Caco-2 (cell line): ENCODE data around the gene TMC7. TPM values are rescaled to one million over a fixed set of nuclear protein-coding genes. Genes with fewer than 3 reads are reported as not detected.

Experiments used
- BruUV-seq: library from RNA; stranded (reverse); fragments of 400-500 nt; replicated peaks from 2 replicates; lab custom pipeline; 2021; lab: Mats Ljungman, UMichigan
- CTCF ChIA-PET: fragments of 300-600 bp; sonication (Branson Sonifier 250); formaldehyde crosslinking; loops from one replicate; lab custom pipeline; 2022; ENCODE audit warnings: antibody characterized with exemption; lab: Charles Lee
- POLR2A ChIA-PET: fragments of 300-600 bp; sonication (Branson Sonifier 250); formaldehyde crosslinking; loops from one replicate; lab custom pipeline; 2022; ENCODE audit warnings: antibody characterized with exemption; lab: Charles Lee
- DNase-seq, 2 experiments: peaks; one replicate each; pipeline versions ENCODE4 v3.0.0 to v3.0.0-alpha.2; 2020 to 2022
- H3K27me3 ChIP-seq: replicated peaks from 2 replicates; pipeline ENCODE4 v1.6.0; 2011; ENCODE audit warnings: low read length; ENCODE audit not compliant: control insufficient read depth, insufficient read depth
- H3K36me3 ChIP-seq: 2 replicates; pipeline ENCODE4 v1.5.1; 2011; ENCODE audit warnings: low read length; ENCODE audit not compliant: control insufficient read depth, insufficient read depth
- H3K4me1 ChIP-seq: fragments of 250-450 bp; sonication (Bioruptor Pico); 2 replicates; pipeline ENCODE4 v1.5.1; 2020; ENCODE audit warnings: mild to moderate bottlenecking
- H3K4me3 ChIP-seq: 2 replicates; pipeline ENCODE4 v1.5.1; 2011; ENCODE audit warnings: low read depth, mild to moderate bottlenecking, control low read depth, low read length
- H3K9me3 ChIP-seq: fragments of 250-450 bp; sonication (Bioruptor Pico); 2 replicates; pipeline ENCODE4 v1.5.1; 2020; ENCODE audit warnings: mild to moderate bottlenecking, moderate library complexity
- H3K27ac Mint-ChIP-seq: one replicate; pipeline ENCODE4 v1.8.0; 2022; ENCODE audit warnings: mixed read lengths; ENCODE audit not compliant: unreplicated experiment
- H3K27me3 Mint-ChIP-seq: one replicate; pipeline ENCODE4 v1.8.0; 2022; ENCODE audit warnings: mixed read lengths; ENCODE audit not compliant: insufficient read depth, unreplicated experiment
- H3K36me3 Mint-ChIP-seq: one replicate; pipeline ENCODE4 v1.8.0; 2022; ENCODE audit warnings: mild to moderate bottlenecking, mixed read lengths; ENCODE audit not compliant: insufficient read depth, unreplicated experiment
- H3K4me1 Mint-ChIP-seq: one replicate; pipeline ENCODE4 v1.8.0; 2022; ENCODE audit warnings: low read depth, mixed read lengths; ENCODE audit not compliant: unreplicated experiment
- H3K4me3 Mint-ChIP-seq: one replicate; pipeline ENCODE4 v1.8.0; 2022; ENCODE audit warnings: mild to moderate bottlenecking, moderate library complexity, mixed read lengths; ENCODE audit not compliant: unreplicated experiment
- H3K9me3 Mint-ChIP-seq: one replicate; pipeline ENCODE4 v1.8.0; 2022; ENCODE audit warnings: mixed read lengths; ENCODE audit not compliant: unreplicated experiment
- intact Hi-C: fragments of 100-400 bp; cut with micrococcal nuclease; formaldehyde crosslinking; loops from one replicate; pipeline ENCODE4 v1.10.0; 2022; ENCODE audit not compliant: unreplicated experiment
- total RNA-seq: library from RNA; stranded (reverse); gene quantifications from 2 replicates; pipeline ENCODE4 v1.2.3, GENCODE V29; 2022
- TF ChIP-seq, protein P1 (sequence below), 2 experiments: fragments of 200-600 bp in 1 of 2; IDR thresholded peaks; 1 replicate in 1 of 2; 2 replicates in 1 of 2; pipeline versions ENCODE4 v1.5.1 to v1.8.0; 2011 to 2022; ENCODE audit warnings: antibody characterized with exemption in 1 of 2, control low read depth in 1 of 2, inconsistent platforms in 1 of 2, low read depth in 1 of 2, low read length in 1 of 2, mild to moderate bottlenecking in 1 of 2, moderate library complexity in 1 of 2; ENCODE audit not compliant: insufficient read depth in 1 of 2, severe bottlenecking in 1 of 2, unreplicated experiment in 1 of 2

The TMC7 gene
- total RNA-seq, 1 experiment from 2014 or later: 4.0 TPM

- H3K27ac Mint-ChIP-seq: no peak overlapping the region
- H3K36me3 Mint-ChIP-seq: no peaks in the 10 kb centered on the region
- no peaks in the 10 kb centered on the region for H3K27me3 ChIP-seq
- intact Hi-C loops: no loop called here
- no peaks in the 10 kb centered on the region for H3K9me3 Mint-ChIP-seq
- TF ChIP-seq, protein P1, sequence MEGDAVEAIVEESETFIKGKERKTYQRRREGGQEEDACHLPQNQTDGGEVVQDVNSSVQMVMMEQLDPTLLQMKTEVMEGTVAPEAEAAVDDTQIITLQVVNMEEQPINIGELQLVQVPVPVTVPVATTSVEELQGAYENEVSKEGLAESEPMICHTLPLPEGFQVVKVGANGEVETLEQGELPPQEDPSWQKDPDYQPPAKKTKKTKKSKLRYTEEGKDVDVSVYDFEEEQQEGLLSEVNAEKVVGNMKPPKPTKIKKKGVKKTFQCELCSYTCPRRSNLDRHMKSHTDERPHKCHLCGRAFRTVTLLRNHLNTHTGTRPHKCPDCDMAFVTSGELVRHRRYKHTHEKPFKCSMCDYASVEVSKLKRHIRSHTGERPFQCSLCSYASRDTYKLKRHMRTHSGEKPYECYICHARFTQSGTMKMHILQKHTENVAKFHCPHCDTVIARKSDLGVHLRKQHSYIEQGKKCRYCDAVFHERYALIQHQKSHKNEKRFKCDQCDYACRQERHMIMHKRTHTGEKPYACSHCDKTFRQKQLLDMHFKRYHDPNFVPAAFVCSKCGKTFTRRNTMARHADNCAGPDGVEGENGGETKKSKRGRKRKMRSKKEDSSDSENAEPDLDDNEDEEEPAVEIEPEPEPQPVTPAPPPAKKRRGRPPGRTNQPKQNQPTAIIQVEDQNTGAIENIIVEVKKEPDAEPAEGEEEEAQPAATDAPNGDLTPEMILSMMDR (IDR thresholded peaks at IDR 0.05; ENCODE audit: insufficient read depth in 1 of 2, low read depth in 1 of 2, low read length in 1 of 2, severe bottlenecking in 1 of 2, unreplicated experiment in 1 of 2): no peak
- no peaks in the 10 kb centered on the region for H3K4me1 ChIP-seq
- no peaks in the 10 kb centered on the region for H3K27me3 Mint-ChIP-seq
- no TSS peak for BruUV-seq
- no peaks in the 10 kb centered on the region for H3K36me3 ChIP-seq
- H3K4me1 Mint-ChIP-seq: no peaks in the 10 kb centered on the region
- H3K4me3 ChIP-seq: no peak overlapping the region
- no peaks in the 10 kb centered on the region for H3K9me3 ChIP-seq
- ChIA-PET CTCF (no interaction called here), POLR2A (no interaction called here)
- DNase-seq: no peak
- H3K4me3 Mint-ChIP-seq: no peak overlapping the region
Observed at GRCh38 chr16:19017179-19017578, 33.4 kb downstream of the TMC7 start.

DNA sequence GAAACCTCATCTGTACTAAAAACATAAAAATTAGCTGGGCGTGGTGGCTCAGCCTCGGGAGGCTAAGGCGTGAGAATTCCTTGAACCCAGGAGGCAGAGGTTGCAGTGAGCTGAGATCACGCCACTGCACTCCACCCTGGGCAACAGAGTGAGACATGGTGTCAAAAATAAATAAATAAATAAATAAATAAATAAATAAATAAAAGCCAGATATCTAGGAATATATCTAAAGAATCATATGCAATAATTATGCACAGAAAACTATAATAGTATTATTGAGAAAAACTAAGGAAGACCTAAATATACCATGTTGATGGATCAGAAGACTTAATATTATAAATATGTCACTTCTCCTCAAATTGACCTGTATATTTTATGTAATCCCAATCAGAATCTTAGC, 37.0 kb downstream of the TMC7 start:
- H3K4me3 Mint-ChIP-seq: no peak overlapping the region
- no peaks in the 10 kb centered on the region for H3K27me3 Mint-ChIP-seq
- Histone ChIP-seq H3K4me1 (no peaks in the 10 kb centered on the region), H3K4me3 (no peak overlapping the region), H3K36me3 (no peaks in the 10 kb centered on the region), H3K27me3 (no peaks in the 10 kb centered on the region), H3K9me3 (no peaks in the 10 kb centered on the region)
- no peaks in the 10 kb centered on the region for H3K4me1 Mint-ChIP-seq
- H3K36me3 Mint-ChIP-seq: no peaks in the 10 kb centered on the region
- no peak for DNase-seq
- POLR2A ChIA-PET: interaction anchor here (0.6 kb wide), 1 partner anchor 26 kb away, joined by 3 read pairs; no protein-coding TSS in a partner anchor
- H3K27ac Mint-ChIP-seq: no peak overlapping the region
- intact Hi-C loops: no loop called here
- BruUV-seq: no TSS peak
- CTCF ChIA-PET: interaction anchor here (0.6 kb wide), 1 partner anchor 8 kb away, joined by 4 read pairs; no protein-coding TSS in a partner anchor
- no peaks in the 10 kb centered on the region for H3K9me3 Mint-ChIP-seq
- TF ChIP-seq, protein P1 (IDR thresholded peaks at IDR 0.05; ENCODE audit: insufficient read depth in 1 of 2, low read depth in 1 of 2, low read length in 1 of 2, severe bottlenecking in 1 of 2, unreplicated experiment in 1 of 2): no peak

- Mint-ChIP-seq H3K36me3 (no peaks in the 10 kb centered on the region), H3K27ac (no peak overlapping the region), H3K4me1 (no peaks in the 10 kb centered on the region), H3K4me3 (no peak overlapping the region), H3K9me3 (no peaks in the 10 kb centered on the region), H3K27me3 (no peaks in the 10 kb centered on the region)
- ChIA-PET POLR2A (no interaction called here), CTCF (no interaction called here)
- Histone ChIP-seq H3K4me1 (no peaks in the 10 kb centered on the region), H3K27me3 (no peaks in the 10 kb centered on the region), H3K36me3 (no peaks in the 10 kb centered on the region), H3K4me3 (no peak overlapping the region), H3K9me3 (no peaks in the 10 kb centered on the region)
- DNase-seq: no peak
- TF ChIP-seq, protein P1 (IDR thresholded peaks at IDR 0.05; ENCODE audit: insufficient read depth in 1 of 2, low read depth in 1 of 2, low read length in 1 of 2, severe bottlenecking in 1 of 2, unreplicated experiment in 1 of 2): no peak
- intact Hi-C loops: no loop called here
- no TSS peak for BruUV-seq
Observed at GRCh38 chr16:19021747-19022146, 38.0 kb downstream of the TMC7 start.
